HepG2 (cell line): Measurements from ENCODE around the gene SLIRP. TPM values are rescaled to one million over a fixed set of nuclear protein-coding genes. Genes with fewer than 3 reads are reported as not detected.

ENCODE experiments used
- CREB1 ChIP-seq, 2 experiments: fragments of 450-650 bp in 1 of 2; IDR thresholded peaks; 2 replicates each; pipeline ENCODE4 v1.6.1; 2016 to 2017; ENCODE audit warnings: control low read depth in 1 of 2, mild to moderate bottlenecking in 1 of 2, missing compliant biosample characterization in 1 of 2, missing genetic modification characterization in 1 of 2
- HDAC2 ChIP-seq: sonication (generic); formaldehyde crosslinking; IDR thresholded peaks from 2 replicates; pipeline ENCODE4 v1.4.0; 2020; ENCODE audit warnings: missing genetic modification reagents
- KLF11 ChIP-seq: IDR thresholded peaks from 2 replicates; pipeline ENCODE4 v1.6.1; 2016; ENCODE audit warnings: missing compliant biosample characterization
- PREB ChIP-seq: sonication (generic); formaldehyde crosslinking; IDR thresholded peaks from 2 replicates; pipeline ENCODE4 v1.4.0; 2020; ENCODE audit warnings: missing genetic modification reagents
- SMAD3 ChIP-seq: sonication (generic); formaldehyde crosslinking; IDR thresholded peaks from 2 replicates; pipeline ENCODE4 v1.4.0; 2020; ENCODE audit warnings: missing genetic modification reagents
- ZNF136 ChIP-seq: sonication (generic); formaldehyde crosslinking; IDR thresholded peaks from 2 replicates; pipeline ENCODE4 v1.8.1; 2022; ENCODE audit warnings: low read depth, mild to moderate bottlenecking, moderate library complexity, missing genetic modification reagents
- ZNF205 ChIP-seq: IDR thresholded peaks from 2 replicates; pipeline ENCODE4 v1.6.1; 2018; ENCODE audit warnings: missing biosample characterization, missing genetic modification reagents
- ZNF33B ChIP-seq: sonication (generic); formaldehyde crosslinking; IDR thresholded peaks from 2 replicates; pipeline ENCODE4 v1.5.1; 2020; ENCODE audit warnings: mild to moderate bottlenecking, missing genetic modification reagents
- ZNF768 ChIP-seq: sonication (generic); formaldehyde crosslinking; IDR thresholded peaks from 2 replicates; pipeline ENCODE4 v1.4.0; 2020; ENCODE audit warnings: missing genetic modification reagents
- ZNF775 ChIP-seq: sonication (generic); formaldehyde crosslinking; IDR thresholded peaks from 2 replicates; pipeline ENCODE4 v1.4.0; 2020; ENCODE audit warnings: missing genetic modification reagents, mild to moderate bottlenecking, moderate library complexity, borderline replicate concordance
- polyA plus RNA-seq, 8 experiments: library from polyadenylated mRNA; depleted of rRNA in 3 of 8; stranded (reverse) in 7 of 8; unstranded in 1 of 8; fragments of >200 nt; fragmentation: Illumina TruSeq in 4 of 8; extraction: Trizol in 4 of 8; gene quantifications; 2 replicates each; pipeline versions ENCODE4 v1.2.1 to v1.2.3, GENCODE V29; 2011 to 2016; ENCODE audit warnings: low read depth in 4 of 8, missing spikeins in 1 of 8, mixed read lengths in 1 of 8; ENCODE audit not compliant: insufficient read depth in 1 of 8
- total RNA-seq, 5 experiments: library from RNA; depleted of rRNA; stranded (reverse); fragments of >200 nt; fragmentation: Illumina TruSeq; extraction: Trizol; gene quantifications; 2 replicates each; pipeline ENCODE4 v1.2.3, GENCODE V29; 2016; ENCODE audit warnings: low read depth in 1 of 5
- TF ChIP-seq, protein P1 (sequence below): sonication (generic); formaldehyde crosslinking; IDR thresholded peaks from 2 replicates; pipeline ENCODE4 v1.4.0; 2020; ENCODE audit warnings: missing genetic modification reagents, mild to moderate bottlenecking, borderline replicate concordance
- TF ChIP-seq, protein P2 (sequence below): sonication (generic); formaldehyde crosslinking; IDR thresholded peaks from 2 replicates; pipeline ENCODE4 v1.4.0; 2020; ENCODE audit warnings: missing genetic modification reagents
- TF ChIP-seq, protein P3 (sequence below), 2 experiments: sonication (generic) in 1 of 2; formaldehyde crosslinking in 1 of 2; IDR thresholded peaks; 2 replicates each; pipeline versions ENCODE4 v1.4.0 to v1.6.1; 2018 to 2020; ENCODE audit warnings: missing genetic modification reagents in 2 of 2, borderline replicate concordance in 1 of 2, low read depth in 1 of 2, mild to moderate bottlenecking in 1 of 2, missing biosample characterization in 1 of 2
- TF ChIP-seq, protein P4 (sequence below): IDR thresholded peaks from 2 replicates; pipeline ENCODE4 v1.6.1; 2016; ENCODE audit warnings: missing biosample characterization, missing genetic modification reagents, low read depth

SLIRP gene
- total and polyA plus RNA-seq, 2 of the 13 experiments (the other 11 are each of a cell fraction or from before 2014, with no cell fraction given), result 281 to 548 TPM

GRCh38 chr14:77760381-77761204 lies 52.7 kb downstream of the SLIRP start, which contains the start of gene SNW1 (continued):
- no peak for TF ChIP-seq ZNF775 (CRISPR knock-in tag)
- TF ChIP-seq, protein P1, sequence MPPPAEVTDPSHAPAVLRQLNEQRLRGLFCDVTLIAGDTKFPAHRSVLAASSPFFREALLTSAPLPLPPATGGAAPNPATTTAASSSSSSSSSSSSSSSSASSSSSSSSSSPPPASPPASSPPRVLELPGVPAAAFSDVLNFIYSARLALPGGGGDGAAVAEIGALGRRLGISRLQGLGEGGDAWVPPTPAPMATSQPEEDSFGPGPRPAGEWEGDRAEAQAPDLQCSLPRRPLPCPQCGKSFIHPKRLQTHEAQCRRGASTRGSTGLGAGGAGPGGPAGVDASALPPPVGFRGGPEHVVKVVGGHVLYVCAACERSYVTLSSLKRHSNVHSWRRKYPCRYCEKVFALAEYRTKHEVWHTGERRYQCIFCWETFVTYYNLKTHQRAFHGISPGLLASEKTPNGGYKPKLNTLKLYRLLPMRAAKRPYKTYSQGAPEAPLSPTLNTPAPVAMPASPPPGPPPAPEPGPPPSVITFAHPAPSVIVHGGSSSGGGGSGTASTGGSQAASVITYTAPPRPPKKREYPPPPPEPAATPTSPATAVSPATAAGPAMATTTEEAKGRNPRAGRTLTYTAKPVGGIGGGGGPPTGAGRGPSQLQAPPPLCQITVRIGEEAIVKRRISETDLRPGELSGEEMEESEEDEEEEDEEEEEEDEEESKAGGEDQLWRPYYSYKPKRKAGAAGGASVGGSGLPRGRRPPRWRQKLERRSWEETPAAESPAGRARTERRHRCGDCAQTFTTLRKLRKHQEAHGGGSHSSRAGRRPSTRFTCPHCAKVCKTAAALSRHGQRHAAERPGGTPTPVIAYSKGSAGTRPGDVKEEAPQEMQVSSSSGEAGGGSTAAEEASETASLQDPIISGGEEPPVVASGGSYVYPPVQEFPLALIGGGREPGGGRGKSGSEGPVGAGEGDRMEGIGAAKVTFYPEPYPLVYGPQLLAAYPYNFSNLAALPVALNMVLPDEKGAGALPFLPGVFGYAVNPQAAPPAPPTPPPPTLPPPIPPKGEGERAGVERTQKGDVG (CRISPR knock-in tag), result no peak
- TF ChIP-seq ZNF33B (CRISPR knock-in tag), result no peak
- TF ChIP-seq SMAD3 (CRISPR knock-in tag), result no peak; the same call in 1 of the 2 replicates
- peak; percentile 94 for TF ChIP-seq ZNF205
- TF ChIP-seq KLF11 (CRISPR knock-in tag), result 0 out of 2 replicates have a peak, but pooled peaks have one; percentile 16
- TF ChIP-seq PREB (CRISPR knock-in tag), result no peak
- peak; percentile 73; the same call in 1 of the 2 replicates for TF ChIP-seq ZNF768 (CRISPR knock-in tag)
- TF ChIP-seq, protein P2, sequence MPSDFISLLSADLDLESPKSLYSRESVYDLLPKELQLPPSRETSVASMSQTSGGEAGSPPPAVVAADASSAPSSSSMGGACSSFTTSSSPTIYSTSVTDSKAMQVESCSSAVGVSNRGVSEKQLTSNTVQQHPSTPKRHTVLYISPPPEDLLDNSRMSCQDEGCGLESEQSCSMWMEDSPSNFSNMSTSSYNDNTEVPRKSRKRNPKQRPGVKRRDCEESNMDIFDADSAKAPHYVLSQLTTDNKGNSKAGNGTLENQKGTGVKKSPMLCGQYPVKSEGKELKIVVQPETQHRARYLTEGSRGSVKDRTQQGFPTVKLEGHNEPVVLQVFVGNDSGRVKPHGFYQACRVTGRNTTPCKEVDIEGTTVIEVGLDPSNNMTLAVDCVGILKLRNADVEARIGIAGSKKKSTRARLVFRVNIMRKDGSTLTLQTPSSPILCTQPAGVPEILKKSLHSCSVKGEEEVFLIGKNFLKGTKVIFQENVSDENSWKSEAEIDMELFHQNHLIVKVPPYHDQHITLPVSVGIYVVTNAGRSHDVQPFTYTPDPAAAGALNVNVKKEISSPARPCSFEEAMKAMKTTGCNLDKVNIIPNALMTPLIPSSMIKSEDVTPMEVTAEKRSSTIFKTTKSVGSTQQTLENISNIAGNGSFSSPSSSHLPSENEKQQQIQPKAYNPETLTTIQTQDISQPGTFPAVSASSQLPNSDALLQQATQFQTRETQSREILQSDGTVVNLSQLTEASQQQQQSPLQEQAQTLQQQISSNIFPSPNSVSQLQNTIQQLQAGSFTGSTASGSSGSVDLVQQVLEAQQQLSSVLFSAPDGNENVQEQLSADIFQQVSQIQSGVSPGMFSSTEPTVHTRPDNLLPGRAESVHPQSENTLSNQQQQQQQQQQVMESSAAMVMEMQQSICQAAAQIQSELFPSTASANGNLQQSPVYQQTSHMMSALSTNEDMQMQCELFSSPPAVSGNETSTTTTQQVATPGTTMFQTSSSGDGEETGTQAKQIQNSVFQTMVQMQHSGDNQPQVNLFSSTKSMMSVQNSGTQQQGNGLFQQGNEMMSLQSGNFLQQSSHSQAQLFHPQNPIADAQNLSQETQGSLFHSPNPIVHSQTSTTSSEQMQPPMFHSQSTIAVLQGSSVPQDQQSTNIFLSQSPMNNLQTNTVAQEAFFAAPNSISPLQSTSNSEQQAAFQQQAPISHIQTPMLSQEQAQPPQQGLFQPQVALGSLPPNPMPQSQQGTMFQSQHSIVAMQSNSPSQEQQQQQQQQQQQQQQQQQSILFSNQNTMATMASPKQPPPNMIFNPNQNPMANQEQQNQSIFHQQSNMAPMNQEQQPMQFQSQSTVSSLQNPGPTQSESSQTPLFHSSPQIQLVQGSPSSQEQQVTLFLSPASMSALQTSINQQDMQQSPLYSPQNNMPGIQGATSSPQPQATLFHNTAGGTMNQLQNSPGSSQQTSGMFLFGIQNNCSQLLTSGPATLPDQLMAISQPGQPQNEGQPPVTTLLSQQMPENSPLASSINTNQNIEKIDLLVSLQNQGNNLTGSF, result no peak; the same call in 1 of the 2 replicates
- TF ChIP-seq HDAC2 (CRISPR knock-in tag), result peak; percentile 76
- no peak for TF ChIP-seq ZNF136 (CRISPR knock-in tag)
- TF ChIP-seq, protein P3, sequence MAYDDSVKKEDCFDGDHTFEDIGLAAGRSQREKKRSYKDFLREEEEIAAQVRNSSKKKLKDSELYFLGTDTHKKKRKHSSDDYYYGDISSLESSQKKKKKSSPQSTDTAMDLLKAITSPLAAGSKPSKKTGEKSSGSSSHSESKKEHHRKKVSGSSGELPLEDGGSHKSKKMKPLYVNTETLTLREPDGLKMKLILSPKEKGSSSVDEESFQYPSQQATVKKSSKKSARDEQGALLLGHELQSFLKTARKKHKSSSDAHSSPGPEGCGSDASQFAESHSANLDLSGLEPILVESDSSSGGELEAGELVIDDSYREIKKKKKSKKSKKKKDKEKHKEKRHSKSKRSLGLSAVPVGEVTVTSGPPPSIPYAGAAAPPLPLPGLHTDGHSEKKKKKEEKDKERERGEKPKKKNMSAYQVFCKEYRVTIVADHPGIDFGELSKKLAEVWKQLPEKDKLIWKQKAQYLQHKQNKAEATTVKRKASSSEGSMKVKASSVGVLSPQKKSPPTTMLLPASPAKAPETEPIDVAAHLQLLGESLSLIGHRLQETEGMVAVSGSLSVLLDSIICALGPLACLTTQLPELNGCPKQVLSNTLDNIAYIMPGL (CRISPR knock-in tag; IDR thresholded peaks at IDR 0.05; ENCODE audit: borderline replicate concordance in 1 of 2, low read depth in 1 of 2), result peak in 1 of 2 experiments; percentile 83; a peak in 2 of 4 replicates
- TF ChIP-seq, protein P4, sequence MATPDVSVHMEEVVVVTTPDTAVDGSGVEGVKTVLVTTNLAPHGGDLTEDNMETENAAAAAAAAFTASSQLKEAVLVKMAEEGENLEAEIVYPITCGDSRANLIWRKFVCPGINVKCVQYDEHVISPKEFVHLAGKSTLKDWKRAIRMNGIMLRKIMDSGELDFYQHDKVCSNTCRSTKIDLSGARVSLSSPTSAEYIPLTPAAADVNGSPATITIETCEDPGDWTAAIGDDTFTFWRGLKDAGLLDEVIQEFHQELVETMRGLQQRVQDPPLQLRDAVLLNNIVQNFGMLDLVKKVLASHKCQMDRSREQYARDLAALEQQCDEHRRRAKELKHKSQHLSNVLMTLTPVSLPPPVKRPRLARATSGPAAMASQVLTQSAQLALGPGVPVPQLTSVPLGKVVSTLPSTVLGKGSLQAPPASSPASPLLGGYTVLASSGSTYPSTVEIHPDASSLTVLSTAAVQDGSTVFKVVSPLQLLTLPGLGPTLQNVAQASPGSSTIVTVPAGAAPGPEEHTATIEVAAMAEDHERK (CRISPR knock-in tag), result peak; percentile 33; the same call in 1 of the 2 replicates
- TF ChIP-seq CREB1 (IDR thresholded peaks at IDR 0.05), result peak; percentile 32
- no peak; the same call in 1 of the 2 replicates for TF ChIP-seq CREB1 (CRISPR knock-in tag; IDR thresholded peaks at IDR 0.05)
